Adipose tissue (tissue), 3 donors: ENCODE data around the gene ATP5MC3. TPM values are rescaled to one million over a fixed set of nuclear protein-coding genes. Genes with fewer than 3 reads are reported as not detected.
"Not testable (repeated sequence)": the region's sequence is repeated elsewhere in the genome, so short reads cannot be mapped to it uniquely, and the experiment has no call there.

Experiments used
- H3K27ac ChIP-seq: one replicate; pipeline ENCODE4 v1.5.1; 2013; ENCODE audit warnings: low read depth, low read length
- WGBS, 3 donors: extraction: QIAGEN DNeasy Blood & Tissue Kit; methylation state at CpG; one replicate each; pipeline ENCODE4 v1.1.7; 2013; 5-methylcytosine and 5-hydroxymethylcytosine counted together
- polyA plus RNA-seq, 3 donors: library from polyadenylated mRNA; stranded (reverse); fragments of 200-250 nt; gene quantifications; one replicate each; pipeline ENCODE4 v1.2.3, GENCODE V29; 2013
- donor health status: healthy with polysubstance abuse.
- donor health status: Bipolar disorder and iron deficiency.
- donor health status: healthy.

ATP5MC3 gene
- polyA plus RNA-seq = 100 to 1,000 TPM; 157 to 503 (median 235) TPM

DNA sequence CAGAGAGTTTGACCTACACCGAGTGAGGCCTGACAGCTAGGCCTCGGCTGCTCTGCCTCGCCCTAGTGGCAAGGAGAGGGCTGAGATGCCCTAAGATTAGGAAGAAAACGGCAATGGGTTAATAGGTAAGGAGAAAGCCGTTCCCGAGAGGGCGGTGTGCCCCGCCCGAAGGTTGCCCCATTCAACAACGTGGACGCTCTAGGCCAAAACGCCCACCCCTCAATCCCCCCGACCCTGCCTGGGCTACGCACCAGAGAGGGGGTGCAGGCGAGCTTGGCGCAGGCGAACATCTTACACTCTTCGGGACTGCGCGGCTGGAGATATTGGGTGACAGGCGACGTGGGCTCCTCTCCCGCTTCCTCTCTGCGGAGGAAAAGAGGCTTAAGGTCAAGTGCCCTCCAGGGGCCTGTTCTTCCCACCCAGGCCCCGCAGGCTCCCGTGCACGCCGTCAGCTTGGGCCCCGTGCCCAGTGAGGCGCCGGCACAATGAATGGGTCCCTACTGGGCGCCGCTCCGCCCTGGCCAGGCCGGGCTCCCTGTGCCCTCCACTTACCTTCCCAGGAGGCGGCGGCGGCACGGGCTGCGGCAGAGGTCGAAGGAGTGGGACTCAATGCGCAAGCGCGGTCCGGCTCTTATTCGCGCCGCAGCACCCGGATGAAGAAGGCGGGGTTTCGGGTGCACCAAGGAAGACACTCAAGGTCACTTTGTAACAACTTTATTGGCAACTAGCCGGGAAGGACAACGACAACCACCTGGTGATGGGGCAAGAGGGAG lies at the start of gene ATP5MC3:
ATP5MC3 (minus strand) TSS at position 607 of the 773 bp plus-strand sequence; CDS start at position 290, 317 bp downstream.
- 1 to 2% (median 1%) methylated on average over 46 to 53 of the region's 53 CpGs for WGBS, 3 donors
- H3K27ac ChIP-seq = no peak within 1 kb of the TSS

DNA sequence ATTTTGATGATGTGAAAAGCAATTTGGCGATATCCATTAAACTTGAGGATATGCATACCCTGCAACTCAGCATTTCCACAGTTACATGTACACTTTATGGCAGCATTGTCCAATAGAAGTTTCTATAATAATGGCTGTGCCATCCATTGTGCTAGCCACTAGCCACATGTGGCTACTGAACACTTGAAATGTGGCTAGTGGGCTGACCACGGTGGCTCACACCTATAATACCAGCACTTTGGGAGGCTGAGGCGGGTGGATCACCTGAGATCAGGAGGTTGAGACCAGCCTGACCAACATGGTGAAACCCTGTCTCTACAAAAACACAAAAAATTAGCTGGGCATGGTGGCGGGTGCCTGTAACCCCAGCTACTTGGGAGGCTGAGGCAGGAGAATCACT lies 47.1 kb upstream of the ATP5MC3 start:
- H3K27ac ChIP-seq = not testable (repeated sequence)
- 72 to 78% (median 72%) methylated on average over 4 of the region's 4 CpGs for WGBS, 3 donors

DNA sequence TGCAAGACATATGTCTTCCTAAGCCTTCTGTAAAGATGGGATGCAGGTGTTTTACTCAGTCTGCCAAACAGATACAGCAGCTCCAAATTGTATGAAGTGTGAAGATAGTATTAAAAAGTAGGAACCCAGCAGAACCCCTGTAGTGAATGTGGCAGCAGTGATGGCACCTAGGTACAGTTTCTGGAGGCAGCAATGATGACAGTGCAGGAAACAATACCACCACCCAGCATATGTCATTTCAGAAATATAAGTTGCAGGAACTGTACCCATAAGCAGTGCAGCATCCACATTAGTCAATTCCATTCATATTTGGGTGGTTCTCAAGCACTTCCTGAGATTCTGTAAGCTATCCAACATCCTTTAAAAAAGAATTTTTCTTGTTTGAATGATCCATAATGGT lies 46.7 kb upstream of the ATP5MC3 start:
- no peak overlapping the region for H3K27ac ChIP-seq

DNA sequence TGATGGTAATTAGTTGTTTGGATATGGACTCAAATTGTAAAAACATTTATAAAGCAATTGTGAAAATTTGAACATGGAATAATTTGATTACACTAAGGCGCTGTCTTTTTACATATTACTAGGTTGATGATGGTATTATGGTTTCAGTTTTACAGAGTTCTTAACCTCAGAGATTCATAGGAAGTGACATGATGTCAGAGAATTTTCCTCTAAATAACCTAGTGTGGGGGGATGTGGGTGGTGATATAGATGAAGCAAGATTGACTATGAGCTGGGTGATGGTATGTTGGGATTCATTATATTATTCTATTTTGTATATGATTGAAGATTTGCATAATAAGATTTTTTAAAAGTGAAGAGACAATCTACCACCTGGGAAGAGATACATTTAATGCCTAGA lies 45.9 kb upstream of the ATP5MC3 start:
- H3K27ac ChIP-seq = no peak overlapping the region
- WGBS, 3 donors = 88 to 95% (median 89%) methylated on average over 1 of the region's 1 CpG

DNA sequence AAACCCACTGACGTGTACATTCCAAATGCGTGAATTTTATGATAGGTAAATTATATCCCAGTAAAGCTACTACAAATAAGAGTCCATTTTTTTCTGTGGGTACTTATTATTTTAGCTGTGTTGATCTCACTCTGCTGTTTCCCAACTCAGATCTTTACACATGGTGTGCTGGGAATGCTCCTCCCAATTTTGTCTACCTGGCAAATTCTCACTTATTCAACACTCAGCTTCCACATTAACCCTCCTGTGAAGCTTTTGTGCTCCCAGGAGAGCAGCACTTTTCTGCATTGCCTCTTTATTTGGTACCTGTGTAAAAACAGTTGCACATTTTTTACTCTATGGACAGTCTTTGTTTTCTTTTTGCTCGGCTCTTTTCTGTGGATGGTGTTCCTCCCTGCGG lies 38.6 kb upstream of the ATP5MC3 start:
- no peak overlapping the region for H3K27ac ChIP-seq
- 79 to 90% (median 90%) methylated on average over 4 of the region's 4 CpGs for WGBS, 3 donors

DNA sequence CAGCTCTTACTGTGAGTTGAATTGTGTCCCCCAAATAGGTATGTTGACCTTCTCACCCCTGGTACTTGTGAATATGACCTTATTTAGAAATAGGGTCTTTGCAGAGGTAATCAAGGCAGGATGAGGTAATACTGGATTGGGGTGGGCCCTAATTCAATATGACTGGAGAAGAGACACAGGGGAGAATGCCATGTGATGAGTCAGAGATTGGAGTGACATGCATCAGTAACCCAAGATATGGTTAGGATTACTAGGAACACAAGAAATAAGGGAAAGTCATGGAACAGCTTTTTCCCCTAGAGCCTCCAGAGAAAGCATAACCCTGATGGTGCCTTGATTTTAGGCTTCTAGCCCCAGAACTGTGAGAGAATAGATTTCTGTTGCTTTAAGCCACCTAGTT lies 37.0 kb upstream of the ATP5MC3 start:
- H3K27ac ChIP-seq = no peak overlapping the region

DNA sequence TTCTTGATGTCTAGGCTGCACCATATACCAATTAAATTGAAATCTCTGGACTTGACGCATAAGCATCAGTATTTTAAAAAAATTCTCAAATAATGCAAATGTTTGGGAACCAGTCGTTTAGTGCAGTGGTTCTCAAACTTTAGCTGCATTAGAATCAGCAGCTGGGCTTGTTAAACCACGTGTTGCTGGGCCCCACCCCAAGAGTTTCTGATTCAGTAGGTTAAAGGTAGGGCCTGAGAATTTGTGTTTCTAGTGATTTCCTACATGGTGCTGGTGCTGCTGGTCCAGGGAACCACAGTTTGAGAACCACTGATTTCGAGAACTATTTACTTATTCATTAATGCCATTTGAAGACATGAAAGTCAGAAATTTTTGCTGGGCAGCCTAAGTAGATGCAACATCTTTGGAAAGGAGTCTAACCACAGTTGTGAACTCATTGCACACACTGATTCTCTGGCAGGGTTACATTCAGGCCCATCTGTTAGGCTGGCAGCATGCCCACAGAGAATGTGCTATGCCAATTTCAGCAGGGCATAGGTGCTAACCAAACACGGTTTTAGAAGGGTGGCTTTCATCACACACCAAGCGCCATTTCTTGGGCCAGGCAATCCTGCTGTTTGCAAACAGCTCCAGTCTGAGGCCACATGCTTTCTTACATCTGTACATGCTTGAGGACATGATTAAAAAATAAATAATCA lies 26.4 kb upstream of the ATP5MC3 start:
- WGBS, 3 donors = 69 to 81% (median 81%) methylated on average over 6 of the region's 6 CpGs
- H3K27ac ChIP-seq = no peak overlapping the region

DNA sequence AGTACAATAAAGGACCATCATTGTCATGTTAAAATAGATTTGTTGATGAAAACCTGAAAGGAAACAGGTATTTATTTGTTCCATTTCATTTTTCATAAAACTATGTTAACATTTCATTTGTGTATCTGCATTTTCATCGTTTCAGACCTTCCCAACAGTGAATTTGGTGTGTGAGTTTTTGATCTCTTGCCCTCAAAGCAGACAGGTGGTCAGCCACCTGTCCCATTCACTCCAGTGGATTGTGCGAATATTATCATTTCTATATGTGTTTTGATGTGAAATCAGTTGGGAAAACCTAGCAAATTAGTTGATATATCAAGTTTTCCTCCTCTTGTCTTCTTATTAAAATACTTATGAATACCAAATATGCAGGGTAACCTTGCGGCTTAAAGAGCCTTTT lies 25.4 kb upstream of the ATP5MC3 start:
- 73 to 87% (median 80%) methylated on average over 3 of the region's 3 CpGs for WGBS, 3 donors
- H3K27ac ChIP-seq = no peak overlapping the region

DNA sequence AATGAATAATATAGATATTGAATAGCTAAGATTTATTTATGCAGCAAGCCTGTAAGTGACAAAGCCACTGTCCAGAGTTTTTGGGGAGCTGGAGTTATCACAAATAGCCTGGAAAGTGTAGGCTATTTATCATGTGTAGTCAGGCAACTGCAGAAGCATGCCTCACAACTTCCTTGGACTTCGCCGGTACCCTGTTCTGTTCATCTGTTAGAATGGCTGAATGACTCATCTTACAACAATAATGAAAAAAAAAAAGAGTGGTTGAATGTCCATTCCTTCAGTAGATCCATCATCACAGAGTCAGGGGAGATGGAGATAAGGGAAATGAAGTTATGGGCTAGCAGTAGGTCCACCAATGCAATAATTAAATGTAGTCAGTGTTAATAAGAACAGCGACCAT lies 24.0 kb upstream of the ATP5MC3 start:
- WGBS, 3 donors = 84 to 89% (median 87%) methylated on average over 3 of the region's 3 CpGs
- H3K27ac ChIP-seq = no peak overlapping the region

DNA sequence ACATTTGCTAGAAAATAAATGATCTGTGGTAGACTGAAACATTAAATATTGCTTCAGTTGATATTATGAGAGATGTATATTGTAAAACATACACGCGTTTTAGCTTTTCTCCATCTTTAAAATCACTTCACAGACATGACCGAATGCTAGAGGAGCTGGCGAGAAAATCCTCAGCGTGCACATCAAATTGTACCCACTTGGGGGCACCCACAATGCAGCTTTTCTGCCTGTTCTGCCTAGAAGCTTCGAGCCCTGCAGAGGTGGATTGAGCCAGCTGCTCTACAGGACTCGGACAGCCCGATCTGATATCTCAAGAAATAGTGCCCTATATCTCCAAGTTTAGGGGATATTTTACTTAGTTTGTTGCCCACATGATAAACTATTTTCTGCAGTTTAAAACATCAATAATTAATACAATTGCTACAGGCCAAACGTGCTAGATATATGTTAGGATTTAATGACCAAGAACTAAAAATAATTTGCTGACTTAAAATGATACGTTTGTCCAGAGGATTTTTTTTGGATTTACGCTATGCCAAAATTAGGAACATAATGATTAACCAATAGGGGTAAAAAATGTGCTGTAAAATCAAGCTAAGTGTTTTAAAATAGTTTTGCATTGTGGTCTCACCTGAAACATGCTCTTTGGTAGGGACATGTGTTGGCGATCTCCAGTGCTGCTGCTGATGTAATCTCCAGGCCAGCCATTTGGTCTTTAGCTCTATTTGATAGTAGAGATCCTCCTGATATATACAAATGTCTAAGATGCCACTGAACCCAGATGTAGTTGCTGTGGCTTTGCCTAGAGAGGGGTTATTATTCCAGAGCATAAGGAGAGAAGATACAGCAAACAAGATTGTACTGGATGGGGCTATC lies 22.3 kb upstream of the ATP5MC3 start:
- WGBS, 3 donors = 30 to 39% (median 38%) methylated on average over 12 of the region's 12 CpGs
- H3K27ac ChIP-seq = no peak overlapping the region

DNA sequence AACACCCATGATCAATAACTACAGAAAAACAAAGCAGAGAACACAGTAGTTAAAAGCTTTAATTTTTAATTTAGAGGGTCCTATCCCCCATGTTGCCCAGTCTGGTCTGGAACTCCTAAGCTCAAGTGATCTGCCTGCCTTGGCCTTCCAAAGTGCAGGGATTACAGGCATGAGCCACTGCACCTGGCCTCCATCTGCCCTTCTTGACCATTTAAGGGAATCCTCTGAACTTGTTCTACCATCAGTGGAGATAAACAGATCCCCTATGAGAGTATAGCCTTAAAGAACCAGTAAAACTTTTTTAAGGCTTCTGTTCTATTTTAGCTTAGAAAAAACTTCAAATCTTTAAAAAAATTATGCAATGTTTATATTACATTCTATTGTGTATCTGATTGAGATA lies 13.5 kb upstream of the ATP5MC3 start:
- no peak overlapping the region for H3K27ac ChIP-seq

DNA sequence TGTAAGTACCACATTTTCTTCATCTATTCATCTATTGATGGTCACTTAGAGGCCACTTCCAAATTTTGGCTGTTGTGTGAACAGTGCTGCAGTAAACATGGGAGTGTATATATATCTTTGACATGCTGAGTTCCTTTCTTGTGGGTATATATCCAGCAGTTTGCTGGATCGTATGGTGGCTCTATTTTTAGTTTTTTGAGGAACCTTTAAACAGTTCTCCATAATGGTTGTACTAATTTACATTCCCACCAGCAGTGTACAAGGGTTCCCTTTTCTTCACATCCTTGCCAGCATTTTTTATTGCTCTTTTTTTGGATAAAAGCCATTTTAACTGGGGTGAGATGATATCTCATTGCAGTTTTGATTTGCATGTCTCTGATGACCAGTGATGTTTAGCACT lies 7.3 kb upstream of the ATP5MC3 start:
- WGBS, 3 donors = 38 to 68% (median 40%) methylated on average over 1 of the region's 1 CpG
- no peak overlapping the region for H3K27ac ChIP-seq

DNA sequence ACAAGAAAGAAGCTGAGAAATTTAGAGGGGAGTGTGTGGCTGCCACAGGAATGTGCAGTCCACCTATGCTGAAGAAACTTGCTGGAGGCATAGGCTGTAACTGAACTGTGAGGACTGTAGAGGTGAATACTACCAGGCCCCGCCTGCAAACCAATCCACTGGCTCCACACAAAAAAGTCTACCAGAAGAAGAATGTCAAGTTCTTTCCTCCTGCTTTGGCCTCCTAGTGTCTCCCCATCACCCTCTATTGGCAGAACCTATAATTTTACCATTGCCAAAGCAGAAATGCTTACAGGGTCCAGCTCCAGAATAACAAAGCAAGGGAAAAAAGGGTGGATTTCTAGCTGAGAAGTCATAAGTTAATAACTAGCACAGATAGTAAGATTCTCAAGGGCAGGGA lies 5.9 kb upstream of the ATP5MC3 start:
- 100% methylated on average over 1 of the region's 1 CpG for WGBS, 3 donors
- no peak overlapping the region for H3K27ac ChIP-seq

DNA sequence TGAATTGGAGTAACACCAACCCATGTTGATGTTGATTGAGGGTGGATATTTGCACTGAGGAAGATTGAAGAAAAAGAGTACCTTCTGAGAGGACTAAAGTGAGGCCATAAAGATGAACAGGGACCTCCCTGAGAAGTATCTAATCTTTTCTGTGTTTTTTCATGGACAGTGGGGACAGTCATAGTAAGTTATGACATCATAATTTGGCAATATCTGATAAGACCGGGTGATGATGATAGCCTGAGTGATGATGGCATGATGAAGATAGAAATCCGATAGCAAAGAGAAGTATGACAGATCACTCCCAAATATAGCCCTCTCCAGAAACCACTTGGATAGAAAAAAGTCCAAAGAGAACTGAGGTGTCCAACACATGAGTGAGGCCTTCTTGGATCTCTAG lies 2.2 kb upstream of the ATP5MC3 start:
- no peak overlapping the region for H3K27ac ChIP-seq
- WGBS, 3 donors = 87 to 94% (median 88%) methylated on average over 2 of the region's 2 CpGs

DNA sequence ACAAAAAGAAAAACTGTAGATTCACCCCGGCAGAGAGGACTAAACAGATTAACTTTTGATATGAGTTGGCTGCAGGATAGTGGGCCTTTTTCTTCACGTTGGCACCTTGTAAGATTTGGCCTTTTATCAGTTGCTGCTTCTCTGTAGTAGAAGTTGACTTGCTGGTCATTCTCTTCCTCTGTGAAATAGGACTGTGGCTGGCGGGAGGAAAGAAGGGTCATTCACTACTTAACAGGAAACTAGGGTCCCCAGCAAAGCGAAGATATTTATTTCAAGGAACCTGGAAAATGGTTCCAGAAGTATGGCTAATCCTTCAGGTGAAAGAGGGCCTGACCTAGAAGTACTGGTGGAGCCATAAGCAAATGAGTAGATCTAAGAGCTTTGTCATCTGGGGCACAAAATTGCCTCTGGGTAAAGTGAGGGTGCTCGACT lies 383 bp upstream of the ATP5MC3 start:
- 52 to 58% (median 58%) methylated on average over 5 of the region's 5 CpGs for WGBS, 3 donors

DNA sequence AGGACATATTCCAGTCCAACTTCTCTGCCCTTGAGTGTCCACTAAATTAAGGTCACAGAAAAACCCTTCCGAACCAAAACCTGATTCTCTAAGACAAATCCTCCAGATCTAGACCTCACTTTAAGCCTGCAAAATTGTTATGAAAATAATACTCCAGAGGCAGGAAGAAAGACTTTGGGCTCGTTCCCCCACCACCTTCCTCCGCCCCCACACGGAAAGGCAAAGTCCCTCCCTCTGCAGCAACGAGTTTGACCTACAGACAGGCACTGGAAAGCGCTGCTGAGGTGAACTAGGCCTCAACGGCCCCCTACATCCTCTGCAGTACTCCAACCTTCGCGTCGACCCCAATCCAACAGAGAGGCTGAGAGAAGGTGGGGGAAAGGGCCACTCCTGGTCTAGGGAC lies 808 bp downstream of the ATP5MC3 start:
- no peak overlapping the region for H3K27ac ChIP-seq
- 6 to 7% (median 6%) methylated on average over 10 of the region's 10 CpGs for WGBS, 3 donors

More for the DNA sequence above, 383 bp upstream of the ATP5MC3 start:
- H3K27ac ChIP-seq = no peak overlapping the region

DNA sequence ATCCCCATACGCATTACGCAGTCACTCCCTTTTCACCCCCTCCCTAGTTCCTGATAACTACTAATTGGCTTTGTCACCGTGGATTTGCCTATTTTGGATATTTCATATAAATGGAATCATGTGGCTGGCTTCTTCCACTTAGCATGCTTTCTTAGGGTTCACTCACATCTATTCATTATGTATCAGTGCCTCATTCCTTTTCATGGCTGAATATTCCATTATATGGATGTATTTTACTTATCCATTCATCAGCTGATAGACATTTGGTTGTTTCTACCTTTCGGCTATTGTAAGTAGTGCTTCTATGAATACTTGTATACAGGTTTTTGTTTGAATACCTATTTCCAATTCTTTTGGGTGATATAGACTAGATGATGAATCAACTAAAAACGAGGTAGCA lies 4.9 kb downstream of the ATP5MC3 start:
- no peak overlapping the region for H3K27ac ChIP-seq
- 64 to 77% (median 65%) methylated on average over 5 of the region's 5 CpGs for WGBS, 3 donors

DNA sequence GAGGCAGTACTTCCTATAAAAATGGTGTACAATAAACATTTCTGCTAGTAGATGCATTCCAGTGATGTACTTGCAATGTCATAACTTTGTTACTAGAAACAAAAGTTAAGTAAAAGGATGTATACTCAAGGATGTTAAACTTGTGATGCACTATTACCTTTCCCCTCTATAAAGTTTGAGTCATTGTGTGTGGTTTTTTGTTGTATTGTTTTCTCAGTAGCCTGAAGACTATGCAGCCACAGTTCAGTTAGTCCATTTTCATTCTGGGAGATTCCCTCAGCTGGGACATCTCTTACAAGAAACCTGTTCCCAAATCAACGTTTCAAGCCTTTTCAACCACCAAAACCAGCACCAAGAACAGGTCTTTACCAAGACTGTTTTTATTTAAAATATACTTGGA lies 5.6 kb downstream of the ATP5MC3 start:
- no peak overlapping the region for H3K27ac ChIP-seq
- 77 to 88% (median 83%) methylated on average over 1 of the region's 1 CpG for WGBS, 3 donors

DNA sequence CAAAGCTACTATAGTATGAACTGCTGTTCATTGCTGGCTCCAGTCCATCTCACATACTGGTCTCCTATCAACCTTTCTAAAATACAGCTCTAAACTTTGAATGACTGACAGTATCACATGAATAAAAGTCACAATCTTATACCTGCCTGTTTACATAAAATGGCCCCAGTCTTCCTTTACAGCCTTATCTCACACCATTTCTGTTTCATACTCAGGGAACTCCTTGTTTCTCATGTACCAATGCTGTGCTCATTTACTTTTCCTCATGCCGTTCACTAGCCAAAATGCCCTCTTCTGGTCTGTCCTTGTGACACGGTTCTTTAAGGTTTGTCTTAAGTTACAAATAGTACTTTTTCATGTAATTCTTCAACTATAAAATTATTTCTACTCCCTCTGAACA lies 6.2 kb downstream of the ATP5MC3 start:
- WGBS, 3 donors = 80 to 89% (median 85%) methylated on average over 2 of the region's 2 CpGs
- H3K27ac ChIP-seq = no peak overlapping the region
